Kidney tubule cell (primary cell): ENCODE data around the gene ENAH.
"Not testable (repeated sequence)": the region's sequence is repeated elsewhere in the genome, so short reads cannot be mapped to it uniquely, and the experiment has no call there.

Source experiments
- DNase-seq: peaks from one replicate; pipeline ENCODE4 v3.0.0-alpha.2; 2018; ENCODE audit warnings: low spot score

Gene ENAH

DNA sequence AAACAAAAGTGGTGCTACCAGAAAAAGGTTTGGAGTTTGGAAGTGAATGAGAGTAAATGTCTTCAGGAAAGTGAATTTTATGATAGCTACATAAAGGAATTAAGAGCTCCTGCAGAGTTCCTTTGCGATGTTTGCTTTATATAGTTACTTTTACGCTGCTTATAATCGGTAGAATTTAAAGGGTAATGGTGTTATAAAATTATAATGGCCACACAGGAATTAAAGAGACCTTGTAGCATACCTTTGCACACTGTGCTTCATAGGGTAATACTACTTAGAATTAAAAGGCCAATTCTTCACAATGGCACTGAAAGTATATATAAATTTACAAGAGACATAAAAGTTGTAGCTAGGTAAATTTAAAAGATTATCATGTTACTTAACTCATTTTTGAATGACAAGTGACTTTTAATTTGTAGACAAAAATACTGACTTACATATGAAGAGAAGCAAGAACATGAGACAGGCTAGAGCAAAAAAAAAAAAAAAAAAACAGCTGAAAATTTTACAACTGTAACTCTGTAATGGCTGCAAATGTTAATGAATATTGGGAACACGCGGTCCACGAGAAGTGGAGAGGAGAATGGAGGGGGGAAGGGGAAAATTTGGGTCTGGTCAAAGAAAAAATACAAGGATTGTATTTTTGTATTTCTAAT lies 159.2 kb downstream of the ENAH start:
- DNase-seq = no peak

DNA sequence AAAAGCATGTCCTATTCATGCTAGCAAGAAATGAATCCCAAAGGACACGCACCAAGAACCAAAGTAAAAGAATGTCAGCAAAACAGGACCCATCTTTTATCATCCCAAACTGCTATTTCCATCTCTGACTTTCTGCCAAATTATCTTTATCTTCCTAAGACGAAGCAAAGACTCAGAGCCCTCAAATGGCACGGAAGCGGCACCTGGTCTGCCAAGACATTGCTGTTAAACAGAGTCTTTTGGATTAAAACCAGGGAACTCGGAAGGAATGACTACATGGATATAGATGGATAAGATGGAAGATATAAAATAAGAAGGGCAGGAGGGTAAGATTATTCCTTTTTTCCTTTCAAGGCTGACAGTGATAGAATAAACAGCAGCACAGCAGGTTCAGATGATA lies 164.2 kb downstream of the ENAH start:
- no peak for DNase-seq

DNA sequence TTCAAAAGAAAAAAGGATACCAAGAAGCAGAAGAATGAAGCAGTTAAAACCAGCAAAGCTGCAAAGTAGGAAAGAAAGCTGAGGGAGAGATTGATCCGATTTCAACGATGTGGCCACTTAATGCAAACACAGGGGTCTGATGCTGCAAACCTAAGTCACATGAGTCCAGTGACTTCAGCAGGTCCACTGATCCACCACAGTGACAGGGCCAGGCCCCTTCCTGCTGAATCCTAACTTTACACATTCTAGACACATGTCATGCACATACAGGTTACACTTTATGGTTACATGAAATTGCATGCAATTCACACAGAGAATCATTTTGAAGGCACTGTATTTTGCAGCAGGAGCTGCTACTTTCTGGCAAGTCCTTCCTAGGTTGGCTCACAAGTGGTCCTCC lies 166.1 kb downstream of the ENAH start:
- DNase-seq = no peak

DNA sequence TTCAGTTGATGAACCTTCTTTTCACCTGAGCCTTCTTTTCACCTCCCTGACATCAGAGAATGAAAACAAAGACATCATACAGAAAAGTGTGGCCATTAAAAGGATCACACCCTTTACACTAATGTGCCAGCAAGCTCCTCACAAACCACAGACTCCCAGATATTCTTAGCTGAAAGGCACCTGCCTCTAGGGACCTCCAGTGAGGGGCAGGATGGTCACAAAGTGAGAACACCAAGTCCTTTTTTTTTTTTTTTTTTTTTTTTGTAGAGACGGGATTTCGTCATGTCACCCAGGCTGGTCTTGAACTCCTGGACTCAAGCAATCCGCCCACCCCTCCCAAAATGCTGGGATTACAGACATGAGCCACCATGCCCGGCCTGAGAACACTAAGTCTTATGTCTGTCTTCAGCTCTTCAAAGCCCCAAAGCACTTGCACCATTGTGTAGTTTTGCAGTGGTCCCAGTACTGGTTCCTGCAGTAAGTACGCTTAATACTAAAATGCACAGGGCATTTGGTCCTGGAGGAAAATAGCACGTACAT lies 166.9 kb downstream of the ENAH start:
- DNase-seq = no peak

DNA sequence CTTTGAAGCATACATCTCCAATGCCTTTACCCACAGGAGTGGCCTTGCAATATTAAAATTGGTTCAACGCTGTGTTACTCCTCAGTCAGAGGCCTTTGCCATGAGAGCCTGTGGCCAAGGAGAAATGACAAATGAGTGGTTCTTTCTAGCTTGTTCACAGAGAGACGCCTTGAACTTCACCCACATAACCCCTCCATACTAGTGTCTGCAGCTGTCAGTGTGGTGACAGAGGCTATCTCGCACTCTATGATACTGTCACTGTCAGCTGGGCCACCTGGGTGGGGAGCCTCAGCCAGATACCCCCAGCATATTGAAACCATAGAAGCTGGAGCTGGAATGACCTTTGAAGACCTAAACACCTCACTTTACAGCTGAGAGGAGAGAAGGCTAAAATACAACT lies 167.7 kb downstream of the ENAH start:
- no peak for DNase-seq

DNA sequence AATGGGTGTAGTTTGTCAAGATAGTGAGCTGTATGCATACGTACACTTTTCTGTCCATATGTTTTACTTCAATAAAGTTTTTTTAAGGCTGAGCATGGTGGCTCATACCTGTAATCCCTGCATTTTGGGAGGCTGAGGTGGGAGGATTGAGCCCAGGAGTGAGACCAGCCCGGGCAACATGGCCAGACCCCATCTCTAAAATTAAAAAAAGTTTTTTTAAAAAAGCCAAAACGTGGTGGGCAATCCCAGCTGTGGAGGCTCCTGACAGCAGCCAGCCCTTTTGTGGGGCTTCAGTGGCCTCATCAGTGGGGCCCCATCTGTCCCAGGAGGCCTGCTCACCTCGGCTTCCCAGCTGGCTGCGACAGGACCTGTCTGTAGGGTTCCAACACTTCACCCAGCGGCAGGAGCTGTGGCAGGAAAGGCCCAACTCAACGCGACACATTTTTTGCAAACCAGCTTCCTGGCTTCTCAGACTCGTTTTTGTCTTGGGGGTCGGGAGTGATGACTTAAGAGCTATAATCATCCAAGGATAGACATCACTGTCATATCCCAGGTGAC lies 168.2 kb downstream of the ENAH start:
- DNase-seq = no peak

DNA sequence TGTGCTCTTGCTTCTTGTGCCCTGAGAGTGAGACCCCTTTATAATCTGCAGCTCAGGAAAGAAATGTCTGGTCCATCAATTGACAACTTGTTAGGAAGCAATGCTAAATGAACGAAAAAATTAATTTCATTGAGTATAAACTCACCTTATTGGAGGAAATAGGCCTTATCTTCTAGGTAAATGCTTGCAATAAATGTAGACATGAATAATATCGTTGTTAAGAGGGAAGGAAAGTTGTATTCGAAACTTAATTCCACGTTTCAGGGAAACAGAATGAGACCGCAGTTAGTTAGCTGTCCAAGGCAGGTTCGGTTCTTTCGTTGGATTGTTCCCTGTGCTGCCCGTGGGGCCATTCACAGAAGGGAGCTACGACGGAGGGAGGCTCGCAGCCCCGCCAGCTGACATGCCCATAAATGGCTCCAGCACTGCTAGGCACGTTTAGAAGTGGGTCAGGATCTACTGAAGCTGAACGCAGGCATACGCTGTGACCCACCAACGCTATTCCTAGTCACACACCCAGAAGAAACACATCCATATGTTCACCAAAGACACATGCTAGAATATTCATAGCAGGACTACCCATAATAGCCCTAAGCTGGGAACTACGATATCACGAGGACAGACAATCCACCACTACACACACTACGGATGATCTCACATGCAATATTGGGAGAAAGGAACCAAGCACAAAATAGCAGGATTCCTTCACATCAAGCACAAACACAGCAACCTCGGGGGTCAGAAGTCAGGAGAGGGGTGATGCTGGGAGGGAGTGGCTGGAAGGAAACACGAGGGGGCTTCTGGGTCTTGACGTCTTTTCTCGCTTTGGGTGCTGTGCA lies 168.9 kb downstream of the ENAH start:
- no peak for DNase-seq

DNA sequence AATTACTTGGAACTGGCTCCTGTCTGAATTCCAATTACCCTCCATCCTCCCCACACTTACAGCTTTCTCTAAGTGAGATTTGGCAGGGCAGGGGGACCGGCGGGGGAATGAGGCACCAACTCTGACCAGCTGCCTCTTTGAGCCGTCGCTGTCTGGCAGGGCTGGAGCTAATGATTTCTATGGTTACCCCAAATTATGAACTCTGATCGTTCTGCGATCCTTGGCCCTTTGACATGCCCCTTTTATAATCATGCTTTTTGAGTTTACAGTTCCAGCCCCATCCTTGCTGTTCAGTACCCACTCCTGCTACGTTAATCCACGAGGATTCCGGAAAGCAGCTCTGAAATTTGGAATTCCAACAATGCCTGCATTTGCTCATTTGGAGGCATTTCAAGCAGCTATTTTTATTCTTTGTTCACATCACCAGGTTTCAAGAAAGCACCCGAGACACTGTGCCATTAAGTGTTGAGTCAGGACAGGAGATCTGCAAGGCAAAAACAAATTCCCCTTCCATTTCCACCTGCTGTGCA lies 170.4 kb downstream of the ENAH start:
- no peak for DNase-seq

DNA sequence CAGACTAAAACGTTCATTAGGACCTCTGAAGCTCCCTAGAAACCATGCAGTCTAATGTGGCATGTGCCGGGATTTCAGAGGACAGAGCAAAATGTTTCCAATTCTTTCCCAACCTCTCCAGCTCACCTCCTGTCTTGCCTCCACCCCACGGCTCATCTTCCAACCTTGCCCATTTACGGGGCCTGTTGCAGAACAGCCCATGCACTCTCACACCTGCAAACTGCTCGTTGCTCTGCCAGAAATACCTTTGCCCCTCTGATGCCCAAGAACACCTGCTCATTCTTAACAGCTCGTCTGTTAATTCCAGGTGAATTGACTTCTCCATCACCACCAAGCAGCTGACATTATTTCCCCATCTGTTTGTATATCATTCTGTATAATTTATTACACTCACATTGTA lies 171.2 kb downstream of the ENAH start:
- DNase-seq = no peak

DNA sequence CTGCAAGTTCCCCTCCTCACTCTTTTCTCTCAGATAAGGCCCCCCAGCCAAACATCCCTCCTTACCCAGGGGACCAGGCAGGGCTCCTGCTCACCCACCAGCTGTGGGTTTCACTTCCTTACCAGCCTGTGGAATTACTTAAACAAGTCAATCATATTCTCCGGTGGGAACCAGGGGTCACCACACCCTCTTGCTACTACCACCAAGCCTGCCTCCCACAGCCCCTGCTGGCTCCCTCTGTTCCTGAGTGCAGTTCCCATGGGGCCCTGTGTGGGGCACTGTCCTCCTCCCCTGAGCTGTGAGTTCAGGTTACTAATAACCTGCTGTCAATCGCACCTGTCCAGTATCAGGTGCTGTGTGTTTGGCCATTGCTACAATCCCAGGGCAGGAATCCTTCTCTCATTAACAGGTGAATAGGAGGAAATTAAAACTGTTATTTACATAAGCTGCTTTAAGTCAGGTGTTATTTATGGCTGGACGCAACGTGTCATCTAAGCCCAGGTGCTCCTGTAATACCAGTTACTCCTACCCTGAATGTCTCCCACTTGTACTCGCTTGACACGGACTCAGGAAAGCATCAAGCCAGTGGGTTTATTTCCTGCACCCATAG lies 172.0 kb downstream of the ENAH start:
- peak; percentile 64 for DNase-seq

DNA sequence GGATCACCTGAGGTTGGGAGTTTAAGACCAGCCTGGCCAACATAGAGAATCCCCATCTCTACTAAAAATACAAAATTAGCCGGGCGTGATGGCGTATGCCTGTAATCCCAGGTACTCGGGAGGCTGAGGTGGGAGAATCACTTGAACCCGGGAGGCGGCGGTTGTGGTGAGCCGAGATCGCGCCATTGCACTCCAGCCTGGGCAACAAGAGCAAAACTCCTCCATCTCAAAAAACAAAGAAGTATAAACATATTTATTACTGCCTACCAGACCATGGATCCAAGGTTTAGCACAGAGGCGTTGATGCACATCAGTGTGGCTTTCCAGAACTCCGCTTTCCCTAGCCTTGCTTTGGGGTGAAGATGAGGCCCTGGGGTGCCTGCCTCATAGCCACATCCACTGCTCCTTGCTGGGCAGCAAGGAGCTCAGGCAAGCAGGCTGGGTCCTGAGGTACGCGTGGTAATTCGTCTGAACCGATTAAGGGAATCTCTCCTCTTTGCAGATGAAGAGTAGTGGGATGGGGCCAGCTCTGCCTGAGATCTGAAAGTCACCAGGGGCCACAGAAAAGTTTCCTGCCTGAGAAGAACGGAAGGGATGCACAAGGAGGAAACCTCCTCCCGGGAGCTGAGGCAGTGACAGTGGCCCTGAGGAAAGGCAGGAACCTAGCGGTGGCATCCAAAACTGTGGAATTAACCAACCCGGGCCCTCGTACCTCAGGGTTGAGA lies 172.8 kb downstream of the ENAH start:
- DNase-seq = no peak

DNA sequence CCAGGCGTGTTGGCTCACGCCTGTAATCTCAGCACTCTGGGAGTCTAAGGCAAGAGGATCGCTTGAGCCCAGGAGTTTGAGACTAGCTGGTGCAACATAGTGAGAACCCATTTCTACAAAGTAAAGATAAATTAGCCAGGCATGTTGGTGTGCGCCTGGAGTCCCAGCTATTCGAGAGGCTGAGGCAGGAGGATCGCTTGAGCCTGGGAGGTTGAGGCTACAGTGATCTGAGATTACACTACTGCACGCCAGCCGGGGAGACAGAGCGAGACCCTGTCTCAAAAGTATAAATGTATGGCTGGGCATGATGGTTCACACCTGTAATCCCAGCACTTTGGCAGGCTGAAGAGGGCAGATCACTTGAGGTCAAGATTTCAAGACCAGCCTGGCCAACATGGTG lies 173.6 kb downstream of the ENAH start:
- DNase-seq = no peak

DNA sequence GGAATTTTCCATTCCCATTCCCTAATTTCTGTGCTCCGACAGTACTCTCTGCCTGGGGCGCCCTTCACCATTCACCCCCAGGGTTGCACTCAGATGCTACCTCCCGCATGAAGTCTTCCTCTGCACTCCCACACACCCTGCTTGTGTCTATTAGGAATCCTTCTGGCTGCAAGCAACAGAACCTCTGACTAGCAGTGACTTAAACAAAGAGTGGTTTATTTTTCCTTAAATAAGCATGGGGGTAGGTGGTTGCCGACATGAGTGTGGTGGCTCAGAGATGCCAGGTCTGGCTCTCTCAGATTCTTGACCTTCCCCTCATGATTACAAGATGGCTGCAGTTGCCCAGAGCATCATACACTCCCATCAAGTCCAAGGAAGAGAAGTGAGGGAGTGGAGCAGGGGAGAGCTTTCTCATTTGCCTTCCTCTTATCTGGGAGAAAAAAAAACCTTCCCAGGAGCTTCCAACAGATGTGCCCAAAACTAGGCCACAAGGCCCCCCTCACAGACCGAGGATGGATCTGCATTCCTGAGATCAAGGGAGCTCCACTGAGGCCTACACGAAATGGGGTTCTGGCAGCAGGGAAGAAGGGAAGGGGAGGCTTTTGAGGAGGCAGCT lies 175.5 kb downstream of the ENAH start:
- no peak for DNase-seq

DNA sequence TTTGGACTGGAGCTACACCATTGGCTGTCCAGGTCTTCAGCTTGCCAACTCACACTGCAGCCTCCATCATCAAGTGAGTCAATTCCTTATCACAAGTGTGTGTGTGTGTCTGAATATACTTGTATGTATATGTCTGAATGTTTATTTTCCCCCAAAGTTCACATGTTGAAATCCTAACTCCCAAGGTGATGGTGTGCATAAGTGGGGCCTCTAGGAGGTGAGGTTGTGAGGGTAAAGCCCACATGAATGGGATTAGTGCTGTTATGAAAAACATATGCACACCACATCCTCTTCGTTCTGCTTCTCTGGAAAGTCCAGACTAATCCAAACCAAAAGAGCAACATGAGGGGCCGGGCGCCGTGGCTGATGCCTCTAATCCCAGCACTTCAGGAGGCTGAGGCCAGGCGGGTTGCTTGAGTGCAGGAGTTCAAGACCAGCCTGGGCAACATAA lies 176.4 kb downstream of the ENAH start:
- DNase-seq = no peak

DNA sequence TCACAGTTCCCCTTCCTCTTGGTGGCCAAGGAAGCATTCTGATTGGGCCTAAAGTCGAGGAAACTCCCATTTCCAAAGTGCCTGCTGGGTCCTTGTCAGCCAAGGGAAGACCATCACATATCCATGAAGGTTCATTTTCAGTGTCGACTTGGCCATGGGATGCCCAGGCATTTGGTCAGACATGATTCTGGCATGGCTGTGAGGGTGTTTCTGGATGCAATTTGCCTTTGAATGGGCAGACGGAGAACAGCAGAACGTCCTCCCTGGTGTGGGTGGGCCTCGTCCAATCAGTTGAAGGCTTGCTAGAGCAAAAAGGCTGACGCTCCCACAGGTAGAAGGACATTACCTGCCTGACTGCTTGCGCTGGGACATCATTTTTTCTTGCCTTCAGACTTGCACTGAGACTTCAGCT lies 176.8 kb downstream of the ENAH start:
- DNase-seq = no peak

DNA sequence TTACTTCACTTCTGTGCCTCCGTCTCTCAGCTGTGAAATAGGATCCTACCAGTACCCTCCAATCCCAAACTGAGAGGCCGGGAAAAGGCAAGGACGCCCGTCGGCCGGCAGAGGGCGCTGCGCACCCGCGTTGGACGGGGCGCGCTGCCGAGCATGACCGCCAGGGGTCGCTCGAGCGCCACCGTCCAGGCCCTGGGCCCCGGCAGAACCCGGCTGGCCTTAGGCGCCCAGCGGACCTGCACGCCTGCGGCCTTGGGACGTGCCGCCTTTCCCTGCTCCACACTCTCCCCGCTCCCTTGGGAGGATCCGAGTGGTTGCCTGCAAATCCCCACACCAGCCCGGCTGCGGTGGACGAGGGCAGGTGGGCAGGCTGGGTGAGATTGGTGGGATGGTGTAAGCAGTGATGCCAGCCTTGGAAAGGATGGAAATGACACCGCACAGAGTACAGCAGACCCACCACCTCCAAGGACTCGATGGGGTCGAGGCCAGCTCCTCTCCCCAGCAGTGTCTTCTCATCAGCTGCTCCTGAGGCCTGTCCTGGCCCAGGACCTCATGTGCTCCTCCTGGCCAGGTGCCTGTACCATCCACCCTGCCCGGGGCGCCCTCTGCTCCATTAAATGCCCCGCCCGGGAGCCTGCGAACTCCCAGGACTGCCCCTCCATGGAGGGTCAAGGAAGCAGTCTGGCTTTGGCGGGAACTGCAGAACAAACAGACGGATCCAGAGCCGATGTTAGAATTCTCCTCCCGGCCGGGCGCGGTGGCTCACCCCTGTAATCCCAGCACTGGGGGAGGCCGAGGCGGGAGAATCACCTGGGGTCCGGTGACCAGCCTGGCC lies 177.7 kb downstream of the ENAH start:
- DNase-seq = peak; percentile 64

DNA sequence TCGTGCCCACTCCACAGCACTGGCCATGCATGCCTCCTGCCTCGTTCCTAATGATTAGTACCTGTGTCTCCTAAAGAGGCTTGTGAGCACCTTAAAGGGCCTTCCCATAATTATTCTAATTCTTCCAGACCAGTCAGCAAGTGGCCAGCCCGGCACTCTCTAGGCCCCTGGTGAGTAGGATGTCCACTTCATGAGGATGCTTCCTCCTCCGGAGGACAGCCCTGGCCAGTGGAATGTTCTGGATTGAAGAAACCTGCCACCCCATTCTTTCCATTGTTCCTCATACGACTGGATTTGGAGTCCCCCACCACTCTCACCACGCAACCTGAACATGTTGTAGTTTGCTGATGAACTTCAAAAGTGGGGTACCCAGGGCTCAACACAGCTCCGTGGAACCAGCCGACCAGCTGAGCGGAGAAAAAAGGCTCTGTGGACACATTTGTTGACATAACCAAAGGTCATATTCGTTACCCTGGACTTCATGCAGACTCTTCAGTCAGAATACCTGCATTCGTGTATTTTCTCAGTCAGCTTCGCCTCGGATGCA lies 178.4 kb downstream of the ENAH start:
- no peak for DNase-seq

DNA sequence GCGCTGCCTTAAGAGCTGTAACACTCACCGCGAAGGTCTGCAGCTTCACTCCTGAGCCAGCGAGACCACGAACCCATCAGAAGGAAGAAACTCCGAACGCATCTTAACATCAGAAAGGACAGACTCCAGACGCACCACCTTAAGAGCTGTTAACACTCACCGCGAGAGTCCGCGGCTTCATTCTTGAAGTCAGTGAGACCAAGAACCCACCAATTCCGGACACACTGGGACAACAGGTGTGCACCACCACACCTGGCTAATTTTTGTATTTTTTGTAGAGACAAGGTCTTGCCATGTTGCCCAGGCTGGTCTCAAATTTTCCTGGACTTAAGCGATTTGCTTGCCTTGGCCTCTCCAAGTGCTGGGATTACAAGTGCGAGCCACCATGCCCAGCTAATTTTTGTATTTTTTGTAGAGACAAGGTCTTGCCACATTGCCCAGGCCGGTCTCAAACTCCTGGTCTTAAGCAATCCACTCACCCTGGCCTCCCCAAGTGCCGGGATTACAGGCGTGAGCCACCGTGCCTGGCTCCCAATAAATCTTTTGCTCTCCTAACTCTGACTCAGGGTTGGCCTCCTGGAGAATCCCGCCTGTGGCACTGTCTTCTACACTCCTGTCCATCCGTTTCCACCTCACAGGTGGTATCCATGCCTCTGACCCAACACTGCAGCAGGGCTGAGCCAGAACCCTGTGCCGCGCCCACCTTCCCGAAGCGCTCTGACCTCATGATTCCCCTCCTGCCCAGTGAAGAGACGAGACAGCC lies 179.1 kb downstream of the ENAH start:
- DNase-seq = not testable (repeated sequence)

DNA sequence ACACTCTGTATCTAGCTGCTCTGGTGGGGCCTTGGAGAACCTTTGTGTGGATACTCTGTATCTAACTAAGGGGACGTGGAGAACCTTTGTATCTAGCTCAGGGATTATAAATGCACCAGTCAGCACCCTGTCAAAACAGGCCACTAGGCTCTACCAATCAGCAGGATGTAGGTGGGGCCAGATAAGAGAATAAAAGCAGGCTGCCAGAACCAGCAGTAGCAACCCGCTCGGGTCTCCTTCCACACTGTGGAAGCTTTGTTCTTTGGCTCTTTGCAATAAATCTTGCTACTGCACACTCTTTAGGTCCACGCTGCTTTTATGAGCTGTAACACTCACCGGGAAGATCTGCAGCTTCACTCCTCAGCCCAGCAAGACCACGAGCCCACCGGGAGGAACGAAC lies 179.7 kb downstream of the ENAH start:
- DNase-seq = not testable (repeated sequence)
